Measurements from ENCODE around the gene SBF2.

GRCh38 chr11:10272132-10272531 lies 21.9 kb downstream of the SBF2 start:
- TF ChIP-seq POLR2A (IDR thresholded peaks at IDR 0.05): no peak
- no peak for TF ChIP-seq CTCF (IDR thresholded peaks at IDR 0.05)
